ENCODE measurements around the gene TANGO2. TPM values are rescaled to one million over a fixed set of nuclear protein-coding genes. Genes with fewer than 3 reads are reported as not detected.

The TANGO2 gene
- total and polyA plus RNA-seq, 7 donors, result 20.6 to 73.3 (median 34.9) TPM

DNA sequence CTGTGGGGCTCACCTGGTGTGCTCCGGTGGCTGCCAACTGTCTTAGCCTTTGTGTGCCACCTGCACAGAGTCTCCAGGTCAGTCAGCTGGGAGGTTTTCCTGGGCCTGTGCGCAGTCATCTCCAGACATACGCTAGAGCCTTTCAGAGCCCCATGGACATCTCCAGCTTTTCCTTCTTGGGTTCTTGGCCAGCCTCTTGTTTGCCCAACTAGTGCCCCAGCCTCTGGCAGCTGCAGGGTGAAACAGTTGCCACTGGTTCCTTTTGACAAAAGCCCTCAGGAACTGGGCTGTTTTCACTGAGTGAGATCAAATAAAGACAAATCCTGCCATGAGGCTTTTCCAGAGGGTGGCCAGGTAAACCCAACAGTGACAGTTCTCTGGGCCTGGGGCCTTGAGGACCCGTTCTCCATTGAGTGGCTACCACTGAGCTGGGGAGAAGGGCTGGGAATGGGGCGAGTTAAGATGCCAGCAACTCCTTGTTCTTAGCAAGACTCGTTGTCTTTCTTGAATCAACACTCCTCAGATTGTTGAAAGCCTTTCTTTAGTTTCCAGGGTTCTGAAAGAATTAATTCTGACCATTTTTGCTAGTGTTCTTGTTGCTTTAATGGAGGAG is 78.3 kb downstream of the TANGO2 start:
- no peak for DNase-seq
- whole genome bisulfite sequencing, 3 donors, result 88 to 95% (median 95%) methylated on average over 6 of the region's 6 CpGs
- no peak for ATAC-seq

DNA sequence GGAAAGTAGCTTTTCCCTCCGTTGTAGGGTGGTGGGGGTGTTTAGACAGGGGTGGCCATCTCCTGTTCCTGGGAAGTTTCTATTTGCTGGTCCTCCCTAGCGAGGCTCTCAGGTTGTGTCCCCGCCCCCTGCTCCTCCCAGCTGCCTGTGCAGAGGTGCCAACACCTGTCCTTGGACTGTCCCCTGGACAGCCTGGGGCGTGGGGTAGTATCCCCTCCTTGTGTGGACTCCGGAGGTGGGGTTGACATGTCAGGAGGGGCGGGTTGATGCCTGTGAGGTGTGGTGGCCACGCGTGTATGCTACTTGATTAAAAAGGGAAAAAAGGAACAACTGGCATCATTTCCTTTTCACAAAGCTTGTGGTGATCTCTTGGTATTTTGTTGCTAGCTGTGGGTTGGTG is 80.7 kb downstream of the TANGO2 start:
- ATAC-seq, result no peak
- no peaks in the 10 kb centered on the region for H3K27me3 ChIP-seq (ENCODE audit: insufficient read depth in 3 of 3, low read length in 2 of 3)
- H3K27ac ChIP-seq, result no peak overlapping the region
- DNase-seq, result peak in 1 of 2 donors; percentile 19
- intact Hi-C loops (cut with DNase I), result no loop called here
- TF ChIP-seq, protein P1, sequence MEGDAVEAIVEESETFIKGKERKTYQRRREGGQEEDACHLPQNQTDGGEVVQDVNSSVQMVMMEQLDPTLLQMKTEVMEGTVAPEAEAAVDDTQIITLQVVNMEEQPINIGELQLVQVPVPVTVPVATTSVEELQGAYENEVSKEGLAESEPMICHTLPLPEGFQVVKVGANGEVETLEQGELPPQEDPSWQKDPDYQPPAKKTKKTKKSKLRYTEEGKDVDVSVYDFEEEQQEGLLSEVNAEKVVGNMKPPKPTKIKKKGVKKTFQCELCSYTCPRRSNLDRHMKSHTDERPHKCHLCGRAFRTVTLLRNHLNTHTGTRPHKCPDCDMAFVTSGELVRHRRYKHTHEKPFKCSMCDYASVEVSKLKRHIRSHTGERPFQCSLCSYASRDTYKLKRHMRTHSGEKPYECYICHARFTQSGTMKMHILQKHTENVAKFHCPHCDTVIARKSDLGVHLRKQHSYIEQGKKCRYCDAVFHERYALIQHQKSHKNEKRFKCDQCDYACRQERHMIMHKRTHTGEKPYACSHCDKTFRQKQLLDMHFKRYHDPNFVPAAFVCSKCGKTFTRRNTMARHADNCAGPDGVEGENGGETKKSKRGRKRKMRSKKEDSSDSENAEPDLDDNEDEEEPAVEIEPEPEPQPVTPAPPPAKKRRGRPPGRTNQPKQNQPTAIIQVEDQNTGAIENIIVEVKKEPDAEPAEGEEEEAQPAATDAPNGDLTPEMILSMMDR (IDR thresholded peaks at IDR 0.05), result no peak
- no peaks in the 10 kb centered on the region for H3K9me3 ChIP-seq
- WGBS, 3 donors, result 82 to 89% (median 82%) methylated on average over 8 of the region's 8 CpGs
- H3K4me1 ChIP-seq, result peaks cover 27% of the 10 kb centered on the region
- no peak overlapping the region for H3K4me3 ChIP-seq
- peaks cover 3 to 88% of the 10 kb centered on the region in 2 donors for H3K36me3 ChIP-seq (ENCODE audit: insufficient read depth in 1 of 2, low read depth in 1 of 2)

More for the DNA sequence above, 78.3 kb downstream of the TANGO2 start:
- TF ChIP-seq, protein P1 (IDR thresholded peaks at IDR 0.05), result no peak
- Histone ChIP-seq H3K9me3 (no peaks in the 10 kb centered on the region), H3K27me3 (ENCODE audit: insufficient read depth in 3 of 3, low read length in 2 of 3) (no peaks in the 10 kb centered on the region), H3K4me3 (no peak overlapping the region), H3K4me1 (peaks cover 8% of the 10 kb centered on the region), H3K36me3 (ENCODE audit: insufficient read depth in 1 of 2, low read depth in 1 of 2) (peaks cover 3 to 90% of the 10 kb centered on the region in 2 donors), H3K27ac (peak overlapping the region; percentile 4)
- intact Hi-C loops (cut with DNase I), result no loop called here

DNA sequence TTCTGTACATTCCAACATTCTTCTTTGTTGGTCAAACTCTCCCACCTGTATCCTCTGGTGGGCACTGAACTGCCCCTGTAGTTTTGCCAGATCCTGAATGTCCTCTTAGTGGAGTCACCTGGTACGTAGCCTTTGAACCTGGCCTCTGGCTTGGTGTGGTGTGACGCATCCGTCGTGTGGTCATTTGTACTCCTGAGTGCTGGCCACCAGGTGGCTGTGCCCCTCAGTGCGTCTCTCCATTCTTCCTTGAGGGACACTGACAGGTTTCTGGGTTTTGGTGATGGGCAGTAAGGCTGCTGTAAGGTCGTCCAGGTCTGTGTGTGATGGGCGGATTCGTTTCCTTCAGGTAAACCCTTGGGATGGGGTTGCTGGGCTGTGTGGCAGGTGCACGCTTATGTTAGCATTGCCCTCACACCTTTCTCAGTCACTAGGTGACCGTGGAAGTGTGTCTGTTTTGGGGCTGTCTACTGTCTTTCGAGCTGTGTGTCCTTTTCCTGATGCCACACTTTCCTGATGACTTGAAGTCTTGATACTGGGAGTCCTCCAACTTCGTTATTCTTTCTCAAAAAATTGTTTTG is 81.4 kb downstream of the TANGO2 start:
- H3K4me1 ChIP-seq, result peaks cover 33% of the 10 kb centered on the region
- TF ChIP-seq, protein P1 (IDR thresholded peaks at IDR 0.05), result no peak
- ATAC-seq (no peak), DNase-seq (peak in 1 of 2 donors; percentile 17)
- intact Hi-C loops (cut with DNase I), result no loop called here
- no peaks in the 10 kb centered on the region for H3K27me3 ChIP-seq (ENCODE audit: insufficient read depth in 3 of 3, low read length in 2 of 3)
- H3K36me3 ChIP-seq (ENCODE audit: insufficient read depth in 1 of 2, low read depth in 1 of 2), result peaks cover 3 to 88% of the 10 kb centered on the region in 2 donors
- no peak overlapping the region for H3K27ac ChIP-seq
- H3K4me3 ChIP-seq, result no peak overlapping the region
- WGBS, 3 donors, result 91 to 95% (median 93%) methylated on average over 12 of the region's 12 CpGs
- H3K9me3 ChIP-seq, result no peaks in the 10 kb centered on the region

DNA sequence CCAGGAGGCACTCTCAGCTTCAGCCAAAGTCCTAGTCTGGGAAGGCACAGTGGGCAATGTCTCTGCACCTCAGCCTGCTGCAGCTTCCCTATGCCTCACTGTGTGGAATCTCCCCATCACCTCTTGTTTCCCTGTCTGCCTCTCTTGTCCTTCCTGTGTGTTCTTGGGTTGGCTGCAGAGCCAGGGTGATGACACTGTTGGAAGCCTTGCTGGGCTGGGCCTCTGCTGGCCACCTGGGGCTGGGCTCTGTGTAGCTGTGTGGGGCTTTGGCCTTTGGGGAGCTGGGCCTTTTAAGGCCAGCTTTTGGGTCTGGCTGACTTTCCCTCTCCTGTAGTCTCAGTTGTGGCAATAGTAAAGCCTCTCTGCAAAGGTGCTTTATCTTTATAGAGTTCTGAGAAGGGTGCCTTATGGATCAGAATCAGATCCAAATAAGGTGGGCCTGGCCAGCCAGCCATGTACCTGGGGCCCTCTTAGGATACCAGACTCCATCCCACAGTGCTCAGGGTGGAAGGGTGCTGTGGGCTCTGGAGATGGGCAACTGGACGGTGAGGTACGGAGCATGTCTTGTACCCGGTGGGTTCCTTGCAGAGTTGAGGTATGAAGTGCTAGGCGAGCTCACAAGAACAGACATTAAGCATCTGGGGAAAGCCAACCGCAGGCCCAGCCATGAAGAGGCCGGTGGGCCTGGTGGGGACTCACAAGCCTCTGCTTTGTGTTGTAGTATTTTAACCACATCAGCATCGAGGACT is 84.7 kb downstream of the TANGO2 start:
- H3K36me3 ChIP-seq (ENCODE audit: insufficient read depth in 1 of 2, low read depth in 1 of 2), result peaks cover 0 to 88% of the 10 kb centered on the region in 2 donors
- peak in 1 of 2 donors; percentile 23 for DNase-seq

More for the DNA sequence above, 84.7 kb downstream of the TANGO2 start:
- TF ChIP-seq, protein P1 (IDR thresholded peaks at IDR 0.05), result no peak
- peak overlapping the region; percentile 84 for H3K27ac ChIP-seq
- 77 to 85% (median 79%) methylated on average over 7 of the region's 7 CpGs for WGBS, 3 donors
- intact Hi-C loops (cut with DNase I), result no loop called here
- ATAC-seq, result no peak
- H3K9me3 ChIP-seq, result no peaks in the 10 kb centered on the region
- no peak overlapping the region for H3K4me3 ChIP-seq
- no peaks in the 10 kb centered on the region for H3K27me3 ChIP-seq (ENCODE audit: insufficient read depth in 3 of 3, low read length in 2 of 3)
- peaks cover 35% of the 10 kb centered on the region for H3K4me1 ChIP-seq
